Measurements from ENCODE around the gene VDAC2.

VDAC2 gene

GRCh38 chr10:75254739-75255138 is 44.1 kb downstream of the VDAC2 start:
- DNase-seq, result no peak

- DNase-seq, result no peak
Observed at GRCh38 chr10:75260990-75261389, 50.4 kb downstream of the VDAC2 start.

GRCh38 chr10:75261813-75262705 is 51.5 kb downstream of the VDAC2 start:
- DNase-seq, result no peak

GRCh38 chr10:75263806-75264205 is 53.2 kb downstream of the VDAC2 start:
- DNase-seq, result no peak

GRCh38 chr10:75265856-75266255 is 55.3 kb downstream of the VDAC2 start:
- no peak for DNase-seq

GRCh38 chr10:75266945-75267344 is 56.3 kb downstream of the VDAC2 start:
- no peak for DNase-seq

GRCh38 chr10:75269605-75270004 is 59.0 kb downstream of the VDAC2 start:
- no peak for DNase-seq

GRCh38 chr10:75272094-75272493 is 61.5 kb downstream of the VDAC2 start:
- DNase-seq, result no peak

GRCh38 chr10:75272896-75273295 is 62.3 kb downstream of the VDAC2 start:
- no peak for DNase-seq

GRCh38 chr10:75276069-75276872 is 65.7 kb downstream of the VDAC2 start:
- no peak for DNase-seq

- no peak for DNase-seq
Observed at GRCh38 chr10:75280236-75280635, 69.6 kb downstream of the VDAC2 start.
